NB4 (cell line): ENCODE measurements around the gene TSPAN10.

Experiments used
- POLR2A ChIP-seq: IDR thresholded peaks from 2 replicates; pipeline ENCODE4 v1.6.1; 2011; ENCODE audit warnings: mild to moderate bottlenecking; ENCODE audit not compliant: insufficient read length; ENCODE audit errors: extremely low read depth
- TF ChIP-seq, protein P1 (sequence below): IDR thresholded peaks from one replicate; pipeline ENCODE4 v1.5.1; 2012; ENCODE audit warnings: low read depth, low read length

DNA sequence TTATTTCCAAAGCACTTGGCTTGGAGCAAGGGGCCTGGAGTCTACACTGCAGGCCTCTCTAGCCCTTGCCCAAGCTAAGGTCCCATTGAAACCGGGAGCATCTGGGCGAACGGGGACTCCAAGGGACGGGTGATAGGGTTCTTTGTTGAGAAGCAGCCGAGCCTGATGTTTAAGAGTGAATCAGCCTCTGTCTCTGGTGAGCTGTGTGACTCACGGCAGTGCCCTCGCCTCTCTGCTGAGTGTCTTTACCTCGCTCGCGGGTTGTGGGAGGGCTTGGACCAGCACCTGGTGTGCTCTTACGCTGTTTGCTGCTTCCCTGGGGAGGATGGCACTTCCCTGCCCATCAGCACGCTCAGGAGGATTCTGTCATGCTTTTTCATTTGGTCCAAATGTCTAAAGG lies 48.1 kb downstream of the TSPAN10 start:
- TF ChIP-seq, protein P1, sequence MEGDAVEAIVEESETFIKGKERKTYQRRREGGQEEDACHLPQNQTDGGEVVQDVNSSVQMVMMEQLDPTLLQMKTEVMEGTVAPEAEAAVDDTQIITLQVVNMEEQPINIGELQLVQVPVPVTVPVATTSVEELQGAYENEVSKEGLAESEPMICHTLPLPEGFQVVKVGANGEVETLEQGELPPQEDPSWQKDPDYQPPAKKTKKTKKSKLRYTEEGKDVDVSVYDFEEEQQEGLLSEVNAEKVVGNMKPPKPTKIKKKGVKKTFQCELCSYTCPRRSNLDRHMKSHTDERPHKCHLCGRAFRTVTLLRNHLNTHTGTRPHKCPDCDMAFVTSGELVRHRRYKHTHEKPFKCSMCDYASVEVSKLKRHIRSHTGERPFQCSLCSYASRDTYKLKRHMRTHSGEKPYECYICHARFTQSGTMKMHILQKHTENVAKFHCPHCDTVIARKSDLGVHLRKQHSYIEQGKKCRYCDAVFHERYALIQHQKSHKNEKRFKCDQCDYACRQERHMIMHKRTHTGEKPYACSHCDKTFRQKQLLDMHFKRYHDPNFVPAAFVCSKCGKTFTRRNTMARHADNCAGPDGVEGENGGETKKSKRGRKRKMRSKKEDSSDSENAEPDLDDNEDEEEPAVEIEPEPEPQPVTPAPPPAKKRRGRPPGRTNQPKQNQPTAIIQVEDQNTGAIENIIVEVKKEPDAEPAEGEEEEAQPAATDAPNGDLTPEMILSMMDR: no peak
- no peak for TF ChIP-seq POLR2A
